Activated T-helper 1 cell treated with anti-CD3 and anti-CD28 coated beads, Interleukin-2, amount 50 U/mL, for 16 hours (primary cell): ENCODE measurements around the gene PAX2.

Experiments
- DNase-seq, 2 donors: peaks; one replicate each; pipeline ENCODE4 v3.0.0-alpha.2; 2020; ENCODE audit warnings: low read depth in 1 of 2, low spot score in 1 of 2

The PAX2 gene

DNA sequence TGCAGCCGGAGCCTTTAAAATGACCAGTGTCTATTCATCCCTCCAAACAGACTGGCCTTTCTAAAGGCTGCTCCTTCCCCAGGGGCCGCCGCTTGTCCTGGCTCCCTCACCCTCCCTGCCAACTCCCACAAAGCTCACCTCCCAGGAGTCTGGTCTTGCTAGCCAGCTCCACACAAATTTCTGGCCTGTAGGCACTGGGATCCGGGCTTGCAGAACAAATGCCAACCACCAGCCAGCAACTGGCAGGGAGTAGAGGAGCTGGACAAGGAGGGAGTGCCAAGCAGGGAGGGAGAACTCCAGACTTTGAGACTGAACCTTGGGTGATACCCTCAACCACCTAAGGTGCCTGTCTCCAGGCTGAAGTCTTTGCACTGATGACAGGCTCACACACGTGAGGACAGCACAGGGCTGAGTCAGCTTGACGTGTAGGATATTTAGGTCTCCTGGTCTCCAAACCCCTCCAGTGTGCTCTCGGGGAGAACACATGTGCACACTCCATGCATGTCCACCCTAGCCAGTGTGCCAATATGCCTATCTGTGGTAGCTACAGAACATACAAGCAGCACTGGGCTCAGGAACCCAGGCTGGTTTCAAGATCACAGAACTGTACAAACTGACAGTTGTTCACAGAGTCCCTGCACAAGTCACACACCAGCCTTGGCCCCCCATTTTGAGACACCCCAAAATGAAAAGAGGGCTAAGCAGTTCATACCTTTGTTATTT, 6.0 kb downstream of the PAX2 start:
- DNase-seq = no peak

DNA sequence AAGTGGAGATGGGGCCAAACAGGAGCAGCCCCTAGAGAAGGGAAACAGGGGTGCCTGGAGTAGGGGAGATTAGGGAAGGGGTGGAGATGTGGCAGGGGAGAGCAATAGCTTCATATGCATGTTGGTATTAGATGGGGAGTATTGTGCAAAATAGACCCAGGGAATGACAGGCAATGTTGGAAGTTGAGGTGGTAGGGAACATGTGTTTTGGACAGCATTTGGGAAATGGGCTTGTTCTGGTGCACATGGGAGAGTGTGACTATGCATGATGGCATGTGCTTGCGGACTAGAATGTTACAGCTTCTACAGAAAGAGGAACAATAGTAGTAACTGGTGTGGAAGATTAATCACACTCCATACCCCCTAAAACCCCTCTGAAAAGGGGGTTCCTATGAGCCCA, 10.4 kb downstream of the PAX2 start:
- no peak for DNase-seq

DNA sequence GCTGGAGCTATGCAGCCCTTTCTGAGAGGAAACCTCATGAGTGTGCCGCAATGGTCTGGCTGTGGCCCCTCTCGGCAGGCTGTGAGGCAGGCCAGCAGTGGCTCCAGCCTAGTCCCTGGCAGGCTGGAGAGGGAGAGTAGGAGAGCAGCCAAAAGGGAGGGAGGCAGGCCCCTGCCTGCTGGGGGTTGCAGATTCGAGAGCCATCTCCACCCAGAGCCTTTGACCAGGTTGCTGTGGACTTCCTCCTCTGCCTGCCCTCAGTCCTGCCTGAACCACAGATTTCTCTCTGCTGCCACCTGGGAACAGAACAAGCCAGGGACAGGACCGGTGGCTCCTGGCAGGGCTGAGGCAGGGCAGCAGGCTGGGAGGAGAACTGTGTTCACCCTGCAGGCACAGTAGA, 13.9 kb downstream of the PAX2 start:
- no peak for DNase-seq

DNA sequence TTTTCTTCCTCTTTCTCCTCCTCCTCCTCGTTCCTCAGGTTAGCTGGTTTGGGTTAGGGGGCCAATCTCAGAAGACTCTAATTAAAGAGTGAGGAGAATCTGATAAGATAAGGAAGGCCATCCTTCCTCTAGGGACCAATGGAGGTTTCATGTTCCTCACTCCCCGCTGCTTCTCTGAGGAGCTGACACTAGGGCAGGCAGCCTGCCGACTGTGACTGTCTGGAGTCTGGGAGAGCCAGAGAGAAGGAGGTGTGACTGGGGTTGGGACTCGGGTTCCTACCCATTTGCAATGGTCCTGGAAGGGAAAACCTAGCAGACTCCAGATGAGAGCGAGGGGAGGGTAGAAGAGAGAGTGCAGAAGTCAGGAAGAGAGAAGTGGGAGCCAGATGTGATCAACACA, 15.3 kb downstream of the PAX2 start:
- no peak for DNase-seq

DNA sequence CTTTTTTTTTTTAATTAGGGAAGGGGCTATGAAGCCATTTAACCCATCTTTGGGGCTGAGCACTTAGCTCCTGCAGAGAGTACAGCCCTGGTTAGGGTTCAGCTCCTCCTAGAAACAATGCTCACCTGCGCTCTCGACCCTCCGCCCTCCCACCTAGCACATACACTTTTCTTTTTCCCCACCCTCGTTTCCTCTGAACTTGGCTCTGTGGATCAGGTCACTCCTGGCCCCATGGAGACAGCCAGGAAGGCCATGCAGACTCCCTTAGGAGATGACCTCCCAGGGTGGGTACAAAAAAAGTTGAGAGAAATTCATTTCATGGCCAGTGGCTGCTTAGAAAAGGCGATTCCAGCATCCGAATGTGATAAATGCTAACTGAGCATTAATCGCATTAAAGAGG, 15.8 kb downstream of the PAX2 start:
- no peak for DNase-seq

DNA sequence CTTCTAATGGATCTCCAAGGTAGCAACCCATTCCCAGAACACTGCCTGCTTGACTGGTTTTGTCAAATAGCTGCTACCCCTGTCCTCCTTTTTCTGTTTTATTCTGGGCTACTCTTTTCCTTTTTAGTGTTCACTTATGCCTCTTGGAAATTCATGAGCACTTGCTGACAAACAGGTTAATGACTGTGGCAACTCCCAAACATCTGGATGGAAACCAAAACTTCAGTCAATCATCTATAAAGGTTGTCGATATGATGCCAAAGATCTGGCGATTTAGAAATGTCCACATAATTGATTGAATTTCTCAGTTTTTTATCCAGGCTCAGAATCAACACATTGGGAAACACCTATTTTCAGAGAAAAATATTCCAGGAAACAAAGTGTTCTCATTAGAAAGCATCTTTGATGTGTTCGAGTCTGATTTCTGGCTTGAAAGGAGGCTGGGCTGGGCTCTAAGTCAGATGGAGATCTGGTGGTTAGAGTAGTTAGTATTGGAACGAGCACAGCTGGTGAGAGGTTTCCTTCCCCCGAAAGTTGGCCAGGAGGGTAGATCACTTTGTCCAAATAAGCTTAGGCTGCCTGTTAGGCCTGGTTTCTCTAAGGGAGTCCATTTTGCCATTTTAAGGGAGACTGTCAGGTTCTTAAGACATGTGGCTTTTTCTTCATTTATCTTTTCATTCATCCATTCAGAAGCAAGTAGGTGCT, 17.8 kb downstream of the PAX2 start:
- DNase-seq = no peak

DNA sequence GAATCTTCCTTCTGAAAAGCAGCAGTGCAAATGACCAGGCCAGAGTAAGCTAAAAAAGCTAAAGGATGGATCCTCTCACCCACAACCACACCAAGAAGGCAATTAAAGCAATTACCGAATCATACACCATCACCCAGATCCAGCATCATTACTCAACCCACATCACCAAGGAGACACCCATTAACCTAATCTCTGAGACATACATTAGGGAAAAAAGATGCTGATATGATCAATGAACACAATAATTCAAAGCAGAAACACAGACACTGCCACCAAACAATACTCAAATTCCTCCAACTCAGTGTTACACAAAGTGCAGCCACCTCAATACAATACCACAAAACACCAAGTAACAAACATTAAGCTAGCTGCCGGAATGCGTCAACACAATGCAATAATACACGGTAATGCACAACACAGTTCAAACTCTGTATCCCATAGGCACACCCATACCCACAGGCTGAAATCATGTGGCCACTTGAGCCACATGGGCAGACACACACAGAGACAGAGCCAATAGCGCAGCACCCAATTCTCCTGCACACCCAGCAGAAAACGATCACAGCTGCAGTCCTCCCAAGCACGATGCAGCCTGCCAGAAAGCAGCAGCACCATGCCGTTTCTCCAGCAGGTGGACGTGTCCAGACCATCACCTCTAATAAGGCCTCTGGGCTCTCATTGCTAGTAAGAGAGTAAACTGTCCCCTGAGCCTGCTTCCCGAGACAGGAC, 21.5 kb downstream of the PAX2 start:
- no peak for DNase-seq

DNA sequence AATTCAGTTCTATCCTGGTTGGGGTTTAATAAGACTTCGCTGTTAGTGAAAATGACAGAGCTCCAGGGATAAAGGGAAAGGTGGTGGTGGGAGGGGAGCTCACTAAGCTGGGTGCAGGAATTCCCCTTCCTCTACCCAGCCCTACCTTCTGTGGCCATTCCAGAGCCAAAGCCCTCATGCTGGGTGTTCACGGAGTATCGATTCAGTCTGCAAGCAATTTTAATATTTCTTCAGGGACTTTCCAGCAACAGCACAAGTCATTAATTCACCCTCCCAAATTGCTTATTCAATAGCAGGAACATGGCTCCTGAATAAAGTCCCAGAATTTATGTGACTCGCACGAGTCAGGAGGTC, 22.0 kb downstream of the PAX2 start:
- no peak for DNase-seq

DNA sequence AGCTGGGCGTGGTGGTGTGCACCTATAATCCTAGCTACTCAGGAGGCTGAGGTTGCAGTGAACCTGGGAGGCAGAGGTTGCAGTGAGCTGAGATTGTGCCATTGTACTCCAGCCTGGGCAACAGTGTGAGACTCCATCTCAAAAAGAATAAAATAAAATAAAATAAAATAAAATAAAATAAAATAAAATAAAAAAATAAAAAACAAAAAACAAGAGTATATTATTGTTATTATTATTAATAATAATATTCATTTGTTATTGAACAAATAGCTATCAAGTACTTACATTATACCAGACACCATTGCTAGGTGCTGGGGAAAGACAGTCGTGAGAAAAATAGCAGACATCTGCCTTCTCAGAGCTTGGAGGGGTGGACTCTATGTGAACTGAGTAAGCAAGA, 24.1 kb downstream of the PAX2 start:
- DNase-seq = no peak

DNA sequence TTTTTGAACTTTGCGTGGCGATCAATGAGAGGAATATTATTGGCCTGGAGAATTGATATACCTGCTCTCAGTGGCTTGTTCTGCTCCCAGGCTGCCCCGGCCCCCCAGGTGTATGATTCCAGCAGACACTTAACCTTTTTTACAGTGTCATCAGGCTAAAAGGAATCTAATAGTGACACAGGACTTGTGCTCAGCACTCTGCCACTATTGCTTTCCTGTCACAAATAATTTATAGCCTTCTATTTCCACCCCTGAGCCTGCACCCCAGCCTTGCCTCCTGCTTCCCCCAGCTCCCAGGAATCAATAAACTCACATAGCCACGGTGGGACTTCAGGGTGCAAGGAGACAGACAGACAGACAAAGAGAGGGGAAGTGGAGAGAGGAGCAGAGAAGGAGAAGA, 28.3 kb downstream of the PAX2 start:
- no peak for DNase-seq

DNA sequence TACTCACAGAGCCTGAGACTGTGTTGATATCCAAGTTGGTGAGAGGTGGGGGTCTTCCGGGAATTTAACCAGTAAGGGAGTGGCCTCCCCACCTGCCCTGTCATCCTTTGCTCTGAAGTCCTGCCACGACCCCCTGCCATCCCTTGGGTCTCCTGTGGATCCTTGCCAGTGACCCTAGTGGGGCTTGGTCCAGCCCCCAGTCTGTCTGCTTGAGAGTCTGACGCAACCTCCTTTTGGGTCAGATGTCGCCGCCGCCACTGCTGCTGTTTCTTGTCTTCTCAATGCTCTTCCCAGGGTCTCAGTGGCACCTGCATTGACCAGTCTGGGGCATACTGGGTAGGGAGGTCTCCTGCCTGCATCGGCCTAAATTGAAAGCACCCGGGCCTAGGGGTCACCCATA, 28.8 kb downstream of the PAX2 start:
- no peak for DNase-seq

DNA sequence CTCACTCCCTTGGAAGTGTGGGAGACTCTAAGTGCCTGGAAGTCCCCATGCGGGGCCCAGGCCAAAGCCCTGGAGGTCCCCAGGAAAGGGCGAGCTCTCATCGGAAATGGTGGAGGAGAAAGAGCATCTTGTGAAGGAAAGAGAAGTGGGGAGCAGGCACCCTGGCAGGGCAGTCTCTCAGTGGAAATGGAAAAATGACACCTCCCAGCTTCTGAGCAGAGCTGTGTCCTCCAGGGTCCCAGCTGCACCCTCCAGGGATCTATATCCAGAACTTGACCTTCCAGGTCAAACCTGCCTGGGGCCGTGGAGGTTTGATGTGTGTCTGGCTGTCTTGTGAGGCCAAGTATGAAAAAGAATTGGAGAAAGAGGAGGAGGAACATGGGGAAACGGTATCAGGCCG, 29.5 kb downstream of the PAX2 start:
- no peak for DNase-seq

DNA sequence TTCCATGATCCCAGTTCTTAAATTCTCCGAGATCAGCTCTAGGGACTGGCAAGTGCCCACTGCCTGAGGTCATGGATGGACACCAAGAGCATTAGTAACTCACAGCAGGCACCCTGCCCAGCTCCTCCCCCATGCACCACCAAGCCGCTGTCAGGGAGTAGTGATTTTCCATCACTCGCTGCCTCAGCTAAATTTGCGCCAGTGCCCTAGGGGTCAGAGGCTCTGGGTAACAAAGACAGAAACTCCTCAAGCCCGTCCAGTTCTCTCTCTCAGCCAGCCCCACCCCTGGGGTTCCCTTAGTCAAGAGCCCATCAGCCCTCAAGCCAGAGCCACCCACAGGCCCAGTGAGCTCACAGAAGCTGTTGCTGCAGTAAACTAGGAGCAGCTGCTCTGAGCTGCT, 30.0 kb downstream of the PAX2 start:
- DNase-seq = no peak

DNA sequence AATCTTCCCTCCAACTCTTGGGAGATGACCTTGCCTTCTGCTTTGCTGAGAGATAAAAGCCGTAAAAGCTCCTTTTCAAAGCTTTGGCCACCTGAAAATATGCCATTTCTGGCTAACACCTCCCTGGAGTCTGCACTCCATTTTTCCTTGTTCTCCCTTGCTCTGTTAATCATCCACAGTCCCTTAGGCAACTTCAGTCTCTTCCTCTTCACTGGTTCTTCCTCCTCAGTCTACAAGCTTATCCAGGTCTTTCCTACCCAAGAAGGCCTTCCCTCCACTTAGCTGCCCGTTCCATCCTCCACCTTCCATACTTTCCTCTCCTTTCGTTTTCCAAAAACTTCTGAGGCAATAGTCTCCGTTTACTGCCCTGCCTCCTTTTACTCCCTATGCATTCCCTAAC, 30.5 kb downstream of the PAX2 start:
- DNase-seq = no peak

DNA sequence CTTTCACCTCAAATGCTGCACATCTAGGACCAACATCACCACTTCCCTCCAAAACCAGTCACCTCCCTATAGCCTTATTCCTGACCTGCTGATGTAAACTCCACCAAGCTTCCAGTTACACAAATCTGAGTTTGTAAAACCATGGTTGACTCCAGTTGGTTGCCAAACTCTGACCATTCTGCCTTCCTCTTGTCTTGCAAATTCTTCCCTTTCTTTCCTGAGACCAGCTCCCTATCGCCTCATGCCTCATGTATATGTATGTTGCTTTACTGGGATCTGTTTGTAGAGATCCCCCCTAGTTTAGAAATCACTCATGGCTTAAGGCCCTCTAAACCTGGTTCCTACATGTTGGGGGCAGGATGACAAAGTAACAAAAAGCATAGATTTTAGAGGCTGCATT, 31.3 kb downstream of the PAX2 start:
- no peak for DNase-seq

DNA sequence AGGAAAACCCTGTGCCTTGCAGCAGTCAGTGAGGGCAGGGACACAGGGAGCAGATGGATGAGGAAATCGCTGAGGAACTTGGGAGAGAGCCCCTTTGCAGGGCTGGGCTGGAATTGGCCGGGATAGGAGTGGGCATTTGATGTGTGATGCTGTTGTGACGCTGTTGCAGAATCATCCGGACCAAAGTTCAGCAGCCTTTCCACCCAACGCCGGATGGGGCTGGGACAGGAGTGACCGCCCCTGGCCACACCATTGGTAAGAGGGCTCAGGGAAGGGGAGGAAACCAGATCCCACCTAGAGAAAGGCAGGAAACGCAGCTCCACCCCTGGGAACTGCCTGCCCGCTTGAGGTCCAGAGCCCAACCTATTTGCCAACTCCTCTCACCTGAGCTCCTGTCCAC, 33.9 kb downstream of the PAX2 start:
- no peak for DNase-seq

DNA sequence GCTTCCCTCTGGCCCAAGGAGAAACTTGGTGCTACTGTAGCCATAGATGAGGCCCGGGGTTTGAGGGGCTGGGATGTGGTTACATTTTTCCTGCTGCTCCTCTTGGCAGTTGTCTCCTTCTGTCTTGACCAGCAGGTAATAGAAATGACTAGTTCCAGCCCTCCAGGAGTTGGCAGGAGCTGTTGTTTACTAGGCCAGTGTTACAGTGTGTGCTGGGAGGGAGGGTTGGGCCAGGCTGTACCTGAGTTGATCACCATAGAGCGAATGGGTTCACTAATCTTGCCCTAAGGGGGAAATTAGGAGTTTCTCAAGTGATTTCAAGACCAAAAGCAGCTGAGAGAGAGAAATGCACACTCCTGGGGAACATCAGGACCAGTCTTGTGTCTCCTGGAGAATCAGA, 34.9 kb downstream of the PAX2 start:
- DNase-seq = no peak

DNA sequence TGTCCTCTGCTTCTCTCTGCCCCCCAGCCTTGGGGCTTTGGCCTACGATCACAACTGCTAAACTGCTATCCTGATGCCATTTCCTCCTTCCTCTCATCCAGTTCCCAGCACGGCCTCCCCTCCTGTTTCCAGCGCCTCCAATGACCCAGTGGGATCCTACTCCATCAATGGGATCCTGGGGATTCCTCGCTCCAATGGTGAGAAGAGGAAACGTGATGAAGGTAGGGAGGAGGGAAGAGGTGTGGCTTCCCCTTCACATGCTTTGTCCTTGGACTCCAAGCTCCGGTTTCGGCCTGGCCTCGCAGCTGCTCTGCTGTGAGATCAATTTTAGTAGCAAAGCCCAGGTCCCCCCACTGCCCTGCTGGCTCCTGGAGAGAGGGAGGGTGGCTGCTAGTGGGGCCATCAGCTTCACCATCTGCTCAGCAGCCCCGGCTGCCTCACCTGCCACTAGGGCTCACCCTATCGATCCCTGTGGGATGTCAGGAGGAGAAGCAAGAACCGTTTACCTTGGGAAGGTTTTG, 35.8 kb downstream of the PAX2 start:
- DNase-seq = no peak

DNA sequence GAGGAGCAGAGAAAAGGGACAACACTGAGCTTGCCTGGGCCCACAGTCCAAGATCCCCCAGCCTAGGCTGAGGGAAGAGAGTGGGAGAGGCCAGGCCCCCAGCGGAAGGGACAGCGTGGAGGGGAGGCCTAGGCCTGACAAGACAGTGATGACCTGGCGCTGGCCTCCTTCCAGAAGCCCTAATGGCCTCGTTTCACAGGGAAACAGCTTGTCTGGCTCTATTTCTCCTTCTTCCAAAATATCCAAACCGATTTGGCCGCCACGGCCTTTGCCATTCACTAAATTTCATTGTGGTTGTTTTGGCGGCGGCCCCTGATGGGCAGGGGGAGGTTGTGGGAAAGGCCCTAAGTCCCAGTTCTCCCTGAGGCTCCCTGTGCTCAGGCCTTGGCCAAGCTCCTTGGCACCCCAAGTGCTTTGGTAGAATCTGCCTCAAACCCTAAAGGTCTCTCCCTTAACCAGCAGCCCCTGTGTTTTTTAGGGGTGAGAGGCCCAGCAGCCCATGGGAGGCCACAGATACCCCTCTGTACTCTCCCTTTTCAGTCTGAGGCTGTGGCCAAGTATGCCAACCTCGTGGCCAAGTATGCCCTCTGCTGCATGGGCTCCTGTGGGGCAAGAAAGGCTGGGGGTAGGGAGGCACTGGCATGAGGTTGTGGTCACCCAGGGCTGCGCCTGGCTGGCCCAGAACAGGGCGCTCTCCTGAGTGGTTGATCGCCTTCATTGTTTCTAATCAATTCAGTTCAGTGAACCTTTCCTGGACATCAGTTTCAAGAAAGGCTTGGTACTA, 37.3 kb downstream of the PAX2 start:
- no peak for DNase-seq

DNA sequence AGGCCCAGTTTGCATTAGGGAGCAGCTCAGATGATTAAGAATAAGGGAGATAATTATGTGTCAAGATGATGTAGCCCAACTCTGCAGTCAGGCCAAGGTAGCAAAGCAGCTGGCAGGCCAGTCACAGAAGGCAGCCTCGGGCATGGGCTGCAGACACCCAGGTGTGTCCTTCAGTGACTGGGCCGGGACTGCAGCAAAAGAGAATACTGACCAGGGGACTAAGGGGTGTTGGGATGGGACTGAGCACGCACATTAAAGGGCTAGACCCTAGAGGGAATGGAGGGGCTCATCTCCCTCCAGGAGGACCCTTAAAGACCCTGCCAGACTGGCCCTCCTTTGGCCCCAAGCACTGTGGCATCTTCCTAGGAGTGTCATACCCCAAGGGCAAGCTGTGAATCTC, 38.7 kb downstream of the PAX2 start:
- no peak for DNase-seq

DNA sequence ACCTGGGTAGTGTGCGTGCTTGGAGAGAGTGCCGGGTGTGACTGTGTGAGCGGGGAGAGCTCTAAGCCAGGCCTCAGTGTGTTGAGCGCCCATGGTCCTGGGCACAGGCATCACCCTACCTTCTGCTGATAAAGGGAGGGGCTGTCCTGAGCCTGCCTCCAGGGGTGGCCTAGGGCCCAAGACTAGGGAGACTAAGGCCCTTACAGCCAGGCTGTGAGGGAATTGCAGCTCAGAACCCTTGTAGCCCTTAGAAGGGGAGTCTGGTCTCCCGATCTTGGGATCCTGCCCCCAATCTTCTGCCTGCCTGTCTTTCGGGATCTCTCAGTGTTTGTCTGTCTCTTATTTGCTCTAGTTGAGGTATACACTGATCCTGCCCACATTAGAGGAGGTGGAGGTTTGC, 41.2 kb downstream of the PAX2 start:
- DNase-seq = no peak
